GM23338 (cell line): ENCODE data around the gene SYCP2. TPM values are rescaled to one million over a fixed set of nuclear protein-coding genes. Genes with fewer than 3 reads are reported as not detected.

Experiments used
- ATAC-seq: fragments of 200-7000 bp; cut with Tn5 transposase; 3 replicates; pipeline ENCODE4 v1.9.1; 2020
- DNase-seq: peaks from one replicate; pipeline ENCODE4 v3.0.0-alpha.2; 2015; ENCODE audit warnings: low spot score
- H2AFZ ChIP-seq: fragments of 200-600 bp; sonication (generic); 2 replicates; pipeline ENCODE4 v1.8.0; 2016; ENCODE audit warnings: antibody characterized with exemption, mild to moderate bottlenecking, moderate library complexity
- H3F3A ChIP-seq: fragments of 200-600 bp; sonication (generic); replicated peaks from 2 replicates; pipeline ENCODE4 v1.8.0; 2017; ENCODE audit warnings: antibody characterized with exemption, mixed run types, low read depth
- H3K27ac ChIP-seq: fragments of 200-600 bp; sonication (generic); 2 replicates; pipeline ENCODE4 v1.6.1; 2016; ENCODE audit warnings: low read depth
- H3K27me3 ChIP-seq: fragments of 200-600 bp; sonication (generic); 2 replicates; pipeline ENCODE4 v1.8.0; 2016; ENCODE audit warnings: mild to moderate bottlenecking, mixed run types, moderate library complexity; ENCODE audit not compliant: insufficient read depth
- H3K36me3 ChIP-seq: fragments of 200-600 bp; sonication (generic); 2 replicates; pipeline ENCODE4 v1.8.0; 2016; ENCODE audit warnings: mild to moderate bottlenecking; ENCODE audit not compliant: insufficient read depth
- H3K4me1 ChIP-seq: fragments of 200-600 bp; sonication (generic); 2 replicates; pipeline ENCODE4 v1.8.0; 2016; ENCODE audit warnings: mild to moderate bottlenecking, moderate library complexity; ENCODE audit not compliant: insufficient read depth
- H3K4me2 ChIP-seq: fragments of 200-600 bp; sonication (generic); 2 replicates; pipeline ENCODE4 v1.7.1; 2017; ENCODE audit warnings: mixed run types
- H3K4me3 ChIP-seq: fragments of 200-600 bp; sonication (generic); 2 replicates; pipeline ENCODE4 v1.6.1; 2016; ENCODE audit warnings: mixed run types
- H3K79me2 ChIP-seq: fragments of 200-600 bp; sonication (generic); replicated peaks from 2 replicates; pipeline ENCODE4 v1.8.0; 2017; ENCODE audit warnings: mild to moderate bottlenecking; ENCODE audit not compliant: insufficient read depth
- H3K9me2 ChIP-seq: fragments of 200-600 bp; sonication (generic); 2 replicates; pipeline ENCODE4 v1.8.0; 2017; ENCODE audit not compliant: insufficient read depth
- H4K20me1 ChIP-seq: fragments of 200-600 bp; sonication (generic); replicated peaks from 2 replicates; pipeline ENCODE4 v1.8.0; 2017; ENCODE audit warnings: mild to moderate bottlenecking; ENCODE audit not compliant: insufficient read depth
- H3K27ac Mint-ChIP-seq: 2 replicates; pipeline ENCODE4 v1.8.0; 2020; ENCODE audit warnings: inconsistent platforms, mild to moderate bottlenecking, moderate library complexity, mixed read lengths
- H3K27me3 Mint-ChIP-seq: 3 replicates; pipeline ENCODE4 v1.8.0; 2022; ENCODE audit warnings: low read depth, mild to moderate bottlenecking, moderate library complexity, mixed read lengths, inconsistent platforms; ENCODE audit not compliant: insufficient read depth, poor library complexity
- H3K36me3 Mint-ChIP-seq: 3 replicates; pipeline ENCODE4 v1.8.0; 2021; ENCODE audit warnings: low read depth, mild to moderate bottlenecking, inconsistent platforms, moderate library complexity, mixed read lengths
- H3K4me1 Mint-ChIP-seq: 3 replicates; pipeline ENCODE4 v1.8.0; 2020; ENCODE audit warnings: mild to moderate bottlenecking, inconsistent platforms, mixed read lengths
- H3K4me3 Mint-ChIP-seq: 3 replicates; pipeline ENCODE4 v1.8.0; 2021; ENCODE audit warnings: moderate library complexity, mild to moderate bottlenecking, inconsistent platforms, mixed read lengths
- H3K9me3 Mint-ChIP-seq: 3 replicates; pipeline ENCODE4 v1.8.0; 2020; ENCODE audit warnings: moderate library complexity, mild to moderate bottlenecking, inconsistent platforms, mixed read lengths
- CREB1 ChIP-seq: fragments of 250-450 bp; sonication (Bioruptor Pico); IDR thresholded peaks from 2 replicates; pipeline ENCODE4 v1.5.0; 2020; ENCODE audit warnings: low read depth, mild to moderate bottlenecking, moderate library complexity
- ETS1 ChIP-seq: IDR thresholded peaks from 2 replicates; pipeline ENCODE4 v1.6.1; 2016; ENCODE audit warnings: antibody characterized with exemption
- EZH2 ChIP-seq: fragments of 200-600 bp; sonication (generic); IDR thresholded peaks from one replicate; pipeline ENCODE4 v1.8.0; 2017; ENCODE audit warnings: antibody characterized with exemption, mild to moderate bottlenecking, low read depth; ENCODE audit not compliant: unreplicated experiment
- EZH2phosphoT487 ChIP-seq: fragments of 200-600 bp; sonication (generic); IDR thresholded peaks from one replicate; pipeline ENCODE4 v1.8.1; 2018; ENCODE audit warnings: antibody characterized with exemption; ENCODE audit not compliant: unreplicated experiment
- JUNB ChIP-seq: IDR thresholded peaks from one replicate; pipeline ENCODE4 v1.6.1; 2016; ENCODE audit warnings: antibody characterized with exemption; ENCODE audit not compliant: unreplicated experiment
- NANOG ChIP-seq: IDR thresholded peaks from 2 replicates; pipeline ENCODE4 v1.6.1; 2016; ENCODE audit warnings: antibody characterized with exemption, borderline replicate concordance
- POLR2AphosphoS5 ChIP-seq: IDR thresholded peaks from 2 replicates; pipeline ENCODE4 v1.6.1; 2016; ENCODE audit warnings: antibody characterized with exemption, low read depth
- STAT1 ChIP-seq: IDR thresholded peaks from one replicate; pipeline ENCODE4 v1.6.1; 2016; ENCODE audit warnings: antibody characterized with exemption; ENCODE audit not compliant: unreplicated experiment
- ZNF114 ChIP-seq: fragments of 250-450 bp; sonication (Bioruptor Pico); IDR thresholded peaks from 2 replicates; pipeline ENCODE4 v1.5.0; 2020; ENCODE audit warnings: mild to moderate bottlenecking, moderate library complexity
- ZNF331 ChIP-seq: fragments of 250-450 bp; sonication (Bioruptor Pico); IDR thresholded peaks from 2 replicates; pipeline ENCODE4 v1.5.0; 2020; ENCODE audit warnings: low read depth, mild to moderate bottlenecking, moderate library complexity
- ZNF462 ChIP-seq: fragments of 250-450 bp; sonication (Bioruptor Pico); IDR thresholded peaks from 2 replicates; pipeline ENCODE4 v1.5.0; 2020; ENCODE audit warnings: mild to moderate bottlenecking, moderate library complexity
- polyA plus RNA-seq: library from polyadenylated mRNA; unstranded; fragments of >200 nt; fragmentation: Nextera tagmentation; extraction: Ambion mirVana; gene quantifications from 2 replicates; pipeline ENCODE4 v1.2.1, GENCODE V29; 2016
- total RNA-seq: library from RNA; depleted of rRNA; stranded (reverse); fragments of >200 nt; shearing (Covaris generic); gene quantifications from 2 replicates; pipeline ENCODE4 v1.2.3, GENCODE V29; 2014
- TF ChIP-seq, protein P1 (sequence below), 2 experiments: fragments of 200-600 bp in 1 of 2; sonication (generic) in 1 of 2; conservative IDR thresholded peaks; 2 replicates each; pipeline versions ENCODE4 v1.5.1 to v1.6.1; 2016 to 2017; ENCODE audit warnings: antibody characterized with exemption in 2 of 2, low read depth in 2 of 2, mild to moderate bottlenecking in 2 of 2, moderate library complexity in 1 of 2
- TF ChIP-seq, protein P2 (sequence below): IDR thresholded peaks from one replicate; pipeline ENCODE4 v1.6.1; 2018; ENCODE audit warnings: antibody characterized with exemption; ENCODE audit not compliant: unreplicated experiment

Gene SYCP2
- total and polyA plus RNA-seq, 2 experiments from 2014 or later, result 0.50 to 2.1 TPM

DNA sequence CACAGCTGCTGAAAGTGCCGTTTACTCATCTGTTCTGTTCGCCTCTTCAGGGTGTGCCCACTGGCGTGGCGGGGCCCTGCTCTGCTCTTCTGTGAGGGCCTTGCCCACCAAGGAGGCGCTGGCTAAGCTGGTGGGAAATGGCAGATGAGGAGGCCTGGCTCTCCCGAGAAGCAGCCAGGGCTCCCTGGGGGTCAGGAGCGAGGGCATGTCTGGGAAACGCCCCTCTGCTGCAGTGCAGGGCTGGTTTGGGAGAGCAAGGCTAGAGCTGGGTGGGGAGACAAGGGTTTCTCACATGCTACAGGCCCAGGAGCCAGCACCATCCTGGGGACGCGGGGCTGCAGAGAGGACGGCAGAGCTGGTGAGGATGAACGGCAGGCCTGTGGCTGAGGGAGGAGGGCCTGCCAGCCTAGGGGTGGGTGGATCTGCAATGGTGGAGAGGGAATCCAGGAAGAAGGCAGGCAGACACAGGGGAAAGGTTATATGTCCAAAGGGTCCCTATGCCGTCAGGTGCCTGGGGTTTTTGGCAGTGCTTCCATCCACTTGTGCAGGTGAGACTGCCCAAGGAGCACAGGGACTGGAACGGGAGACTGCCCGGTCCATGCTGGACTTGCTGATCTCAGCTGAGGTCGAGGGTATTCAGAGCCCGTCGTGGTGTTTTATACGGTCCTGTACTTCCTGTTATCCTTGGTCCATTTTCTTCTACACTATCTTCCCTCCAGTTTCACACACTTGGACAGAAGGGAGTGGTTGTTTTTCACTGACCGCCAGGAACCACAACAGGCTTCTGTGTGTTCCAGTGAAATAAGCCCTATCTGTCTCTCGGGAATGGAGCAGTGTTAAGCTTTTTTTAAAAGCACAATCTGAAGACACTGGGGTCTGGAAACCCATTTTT, 119.2 kb downstream of the SYCP2 start:
- no peak overlapping the region for H3K27ac Mint-ChIP-seq
- H3K4me1 ChIP-seq, result no peaks in the 10 kb centered on the region
- no peaks in the 10 kb centered on the region for H3K79me2 ChIP-seq
- DNase-seq (no peak), ATAC-seq (no peak)
- peaks cover 3% of the 10 kb centered on the region; the same call in 2 of the 3 replicates for H3K4me1 Mint-ChIP-seq
- no peaks in the 10 kb centered on the region for H3K27me3 ChIP-seq
- TF ChIP-seq CREB1 (CRISPR knock-in tag) (no peak), STAT1 (no peak), EZH2phosphoT487 (no peak), NANOG (no peak), JUNB (no peak), POLR2AphosphoS5 (no peak), ZNF331 (CRISPR knock-in tag) (no peak), EZH2 (no peak), ZNF462 (no peak), ZNF114 (CRISPR knock-in tag) (no peak), ETS1 (no peak)
- TF ChIP-seq, protein P1, sequence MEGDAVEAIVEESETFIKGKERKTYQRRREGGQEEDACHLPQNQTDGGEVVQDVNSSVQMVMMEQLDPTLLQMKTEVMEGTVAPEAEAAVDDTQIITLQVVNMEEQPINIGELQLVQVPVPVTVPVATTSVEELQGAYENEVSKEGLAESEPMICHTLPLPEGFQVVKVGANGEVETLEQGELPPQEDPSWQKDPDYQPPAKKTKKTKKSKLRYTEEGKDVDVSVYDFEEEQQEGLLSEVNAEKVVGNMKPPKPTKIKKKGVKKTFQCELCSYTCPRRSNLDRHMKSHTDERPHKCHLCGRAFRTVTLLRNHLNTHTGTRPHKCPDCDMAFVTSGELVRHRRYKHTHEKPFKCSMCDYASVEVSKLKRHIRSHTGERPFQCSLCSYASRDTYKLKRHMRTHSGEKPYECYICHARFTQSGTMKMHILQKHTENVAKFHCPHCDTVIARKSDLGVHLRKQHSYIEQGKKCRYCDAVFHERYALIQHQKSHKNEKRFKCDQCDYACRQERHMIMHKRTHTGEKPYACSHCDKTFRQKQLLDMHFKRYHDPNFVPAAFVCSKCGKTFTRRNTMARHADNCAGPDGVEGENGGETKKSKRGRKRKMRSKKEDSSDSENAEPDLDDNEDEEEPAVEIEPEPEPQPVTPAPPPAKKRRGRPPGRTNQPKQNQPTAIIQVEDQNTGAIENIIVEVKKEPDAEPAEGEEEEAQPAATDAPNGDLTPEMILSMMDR (conservative IDR thresholded peaks at IDR 0.05; ENCODE audit: low read depth in 2 of 2), result no peak
- TF ChIP-seq, protein P2, sequence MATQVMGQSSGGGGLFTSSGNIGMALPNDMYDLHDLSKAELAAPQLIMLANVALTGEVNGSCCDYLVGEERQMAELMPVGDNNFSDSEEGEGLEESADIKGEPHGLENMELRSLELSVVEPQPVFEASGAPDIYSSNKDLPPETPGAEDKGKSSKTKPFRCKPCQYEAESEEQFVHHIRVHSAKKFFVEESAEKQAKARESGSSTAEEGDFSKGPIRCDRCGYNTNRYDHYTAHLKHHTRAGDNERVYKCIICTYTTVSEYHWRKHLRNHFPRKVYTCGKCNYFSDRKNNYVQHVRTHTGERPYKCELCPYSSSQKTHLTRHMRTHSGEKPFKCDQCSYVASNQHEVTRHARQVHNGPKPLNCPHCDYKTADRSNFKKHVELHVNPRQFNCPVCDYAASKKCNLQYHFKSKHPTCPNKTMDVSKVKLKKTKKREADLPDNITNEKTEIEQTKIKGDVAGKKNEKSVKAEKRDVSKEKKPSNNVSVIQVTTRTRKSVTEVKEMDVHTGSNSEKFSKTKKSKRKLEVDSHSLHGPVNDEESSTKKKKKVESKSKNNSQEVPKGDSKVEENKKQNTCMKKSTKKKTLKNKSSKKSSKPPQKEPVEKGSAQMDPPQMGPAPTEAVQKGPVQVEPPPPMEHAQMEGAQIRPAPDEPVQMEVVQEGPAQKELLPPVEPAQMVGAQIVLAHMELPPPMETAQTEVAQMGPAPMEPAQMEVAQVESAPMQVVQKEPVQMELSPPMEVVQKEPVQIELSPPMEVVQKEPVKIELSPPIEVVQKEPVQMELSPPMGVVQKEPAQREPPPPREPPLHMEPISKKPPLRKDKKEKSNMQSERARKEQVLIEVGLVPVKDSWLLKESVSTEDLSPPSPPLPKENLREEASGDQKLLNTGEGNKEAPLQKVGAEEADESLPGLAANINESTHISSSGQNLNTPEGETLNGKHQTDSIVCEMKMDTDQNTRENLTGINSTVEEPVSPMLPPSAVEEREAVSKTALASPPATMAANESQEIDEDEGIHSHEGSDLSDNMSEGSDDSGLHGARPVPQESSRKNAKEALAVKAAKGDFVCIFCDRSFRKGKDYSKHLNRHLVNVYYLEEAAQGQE, result no peak
- no peak overlapping the region for H3K27ac ChIP-seq
- H3K4me2 ChIP-seq, result no peak overlapping the region
- H3K27me3 Mint-ChIP-seq, result peaks cover 13% of the 10 kb centered on the region
- no peak overlapping the region for H2AFZ ChIP-seq
- no peak overlapping the region for H3K4me3 Mint-ChIP-seq
- H3K9me2 ChIP-seq, result no peaks in the 10 kb centered on the region; the same call in 1 of the 2 replicates
- H3F3A ChIP-seq, result no peaks in the 10 kb centered on the region
- no peaks in the 10 kb centered on the region for H3K36me3 ChIP-seq
- no peaks in the 10 kb centered on the region for H3K9me3 Mint-ChIP-seq
- no peak overlapping the region for H3K4me3 ChIP-seq
- no peaks in the 10 kb centered on the region for H3K36me3 Mint-ChIP-seq
- H4K20me1 ChIP-seq, result no peaks in the 10 kb centered on the region
